Fibroblast of skin of back (primary cell): Measurements from ENCODE around the gene PIGC. TPM values are rescaled to one million over a fixed set of nuclear protein-coding genes. Genes with fewer than 3 reads are reported as not detected.

Source experiments
- DNase-seq: peaks from one replicate; pipeline ENCODE4 v3.0.0-alpha.2; 2013
- polyA plus RNA-seq, 2 experiments: library from polyadenylated mRNA; unstranded; fragments of 120-200 nt; gene quantifications; one replicate each; pipeline ENCODE4 v1.2.1, GENCODE V29; 2013; ENCODE audit not compliant: insufficient read length in 2 of 2

The PIGC gene
- polyA plus RNA-seq (2013, experiment 1 of 2; ENCODE audit: insufficient read length): 21.2 TPM
- 17.4 TPM for polyA plus RNA-seq (2013, experiment 2 of 2; ENCODE audit: insufficient read length)

- peak; percentile 85 for DNase-seq
Measured at GRCh38 chr1:172443666-172444453, at the start of gene PIGC. TSS of gene PIGC (minus strand) at chr1:172444069. CDS start at chr1:172442622, 1,447 bp downstream.

DNA sequence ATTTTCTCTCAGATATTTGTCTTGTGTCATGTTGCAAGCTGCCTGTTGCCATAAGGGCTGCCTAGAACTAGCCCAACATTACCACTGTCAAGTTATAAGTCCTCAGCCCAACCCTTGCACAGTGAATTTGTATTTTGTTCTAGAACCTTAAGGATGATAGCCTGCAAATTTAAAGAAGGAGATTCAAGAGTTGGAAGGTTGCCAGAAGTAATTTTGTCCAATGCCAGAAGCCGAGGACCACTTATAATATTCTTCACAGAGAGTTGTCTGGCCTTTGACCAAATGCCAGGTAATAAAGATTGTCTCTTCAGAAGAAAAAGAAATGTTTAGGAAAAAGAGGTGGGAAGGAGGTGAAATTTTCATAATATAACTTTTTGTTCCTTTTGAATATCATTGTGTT, 48.6 kb upstream of the PIGC start:
- DNase-seq: no peak

DNA sequence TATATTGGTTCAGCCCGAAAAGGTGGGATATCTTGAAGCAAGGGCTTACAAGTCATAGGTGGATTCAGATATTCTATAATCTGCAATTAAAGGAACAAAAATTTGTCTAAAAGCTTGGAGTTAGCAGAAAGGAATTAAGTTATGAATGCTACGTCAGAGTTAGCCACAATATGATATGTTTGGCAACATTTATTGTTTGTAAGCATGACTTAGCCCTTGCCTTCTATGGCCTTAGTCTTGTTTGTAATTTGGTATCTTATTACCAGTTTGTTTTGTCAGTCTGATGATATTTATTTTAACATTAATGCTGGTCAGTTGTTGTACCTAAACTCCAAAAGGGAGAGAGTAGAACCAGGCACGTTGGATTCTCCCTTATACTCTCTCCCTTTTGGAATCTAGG, 46.0 kb upstream of the PIGC start:
- no peak for DNase-seq

DNA sequence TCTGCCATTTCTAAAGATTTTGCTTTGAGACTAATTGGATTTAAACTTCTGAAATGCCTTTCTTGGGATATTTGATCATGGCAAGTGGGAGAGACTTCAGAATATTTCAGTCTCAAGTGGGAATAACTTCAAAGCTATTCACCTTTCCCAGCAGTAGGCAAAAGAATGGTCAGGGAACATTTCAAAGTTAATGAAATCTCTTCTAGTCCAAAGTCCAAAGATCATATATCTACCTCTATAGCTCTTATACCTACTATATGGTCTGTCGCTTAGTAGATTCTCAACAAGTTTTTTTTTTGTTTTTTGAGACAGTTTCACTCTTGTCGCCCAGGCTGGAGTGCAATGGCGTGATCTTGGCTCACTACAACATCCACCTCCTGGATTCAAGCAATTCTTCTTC, 44.5 kb upstream of the PIGC start:
- no peak for DNase-seq

DNA sequence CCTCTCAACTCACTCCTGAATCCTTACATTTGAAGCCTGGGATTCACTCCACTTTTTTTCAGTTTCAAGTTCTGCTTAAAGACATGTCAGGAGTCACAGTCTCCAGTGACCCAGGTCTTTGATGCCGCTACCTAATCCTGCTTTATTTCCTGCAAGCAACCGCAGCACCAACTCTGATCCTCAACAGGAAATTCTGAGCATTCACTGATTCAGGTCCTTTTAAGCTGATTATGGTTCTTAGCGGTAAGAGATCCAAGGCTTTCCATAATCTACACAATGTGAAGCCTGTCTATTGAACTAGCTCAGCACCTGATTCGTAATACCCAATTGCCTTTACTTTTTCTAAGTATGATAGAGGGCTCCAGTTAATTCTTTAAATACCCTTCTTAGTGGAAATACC, 43.7 kb upstream of the PIGC start:
- no peak for DNase-seq

GRCh38 chr1:172486805-172487454, 43.1 kb upstream of the PIGC start:
- no peak for DNase-seq

DNA sequence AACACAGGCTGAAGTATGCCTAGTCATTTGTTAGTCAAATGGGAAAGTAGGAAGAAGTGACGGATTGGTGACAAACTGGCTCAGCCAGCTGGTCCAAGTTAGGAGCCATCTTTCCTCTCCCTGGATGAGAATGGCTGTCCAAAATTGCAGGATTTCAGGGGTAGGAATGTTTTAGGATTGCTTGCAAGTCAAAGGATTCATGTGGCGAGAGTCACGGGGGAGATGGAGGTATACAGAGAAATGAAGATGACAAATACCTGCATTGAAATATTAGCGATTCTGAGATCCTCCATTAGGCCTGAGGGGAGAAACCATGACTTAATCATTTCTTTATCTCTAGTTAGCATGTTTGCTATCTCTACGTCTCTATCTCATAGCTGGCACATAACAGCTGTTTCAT, 41.8 kb upstream of the PIGC start:
- DNase-seq: no peak

DNA sequence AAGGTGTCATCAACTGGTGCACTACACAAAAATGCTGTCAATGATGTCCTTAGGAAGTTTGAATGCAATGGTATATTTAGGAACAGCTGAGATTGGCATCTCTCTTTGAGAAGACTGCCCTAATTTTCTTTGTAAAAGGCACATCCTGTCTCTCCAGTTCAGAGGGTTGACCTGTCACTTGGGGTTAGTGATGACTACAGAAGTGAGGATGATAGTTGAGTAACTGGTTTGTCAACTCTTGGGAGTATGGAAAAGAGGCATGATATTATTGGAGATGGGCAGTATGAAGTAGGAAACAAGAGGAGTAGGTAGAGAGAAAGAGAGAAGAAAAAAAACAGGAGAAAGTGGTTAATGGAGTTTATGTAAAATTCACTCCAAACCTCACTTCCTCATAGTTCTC, 40.4 kb upstream of the PIGC start:
- no peak for DNase-seq

DNA sequence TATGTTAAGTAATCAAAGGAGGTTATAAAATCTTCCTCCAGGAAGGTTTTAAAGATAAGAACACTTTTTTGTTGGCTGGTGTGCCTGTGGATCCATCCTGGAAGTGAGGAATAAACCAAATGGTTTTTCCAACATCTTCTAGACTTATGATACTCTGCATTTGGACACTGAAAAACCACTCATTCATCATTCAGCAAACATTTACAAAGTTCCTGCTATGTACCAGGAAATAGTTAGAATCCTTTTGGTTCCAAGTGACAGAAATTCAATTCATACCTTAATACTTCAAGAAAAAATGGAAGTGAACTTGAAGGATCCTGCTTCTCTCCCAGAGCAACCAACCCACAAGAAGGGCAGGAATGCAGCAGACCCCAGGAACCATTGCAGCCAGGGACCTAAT, 39.6 kb upstream of the PIGC start:
- DNase-seq: no peak

GRCh38 chr1:172482044-172482443, 38.2 kb upstream of the PIGC start:
- no peak for DNase-seq

DNA sequence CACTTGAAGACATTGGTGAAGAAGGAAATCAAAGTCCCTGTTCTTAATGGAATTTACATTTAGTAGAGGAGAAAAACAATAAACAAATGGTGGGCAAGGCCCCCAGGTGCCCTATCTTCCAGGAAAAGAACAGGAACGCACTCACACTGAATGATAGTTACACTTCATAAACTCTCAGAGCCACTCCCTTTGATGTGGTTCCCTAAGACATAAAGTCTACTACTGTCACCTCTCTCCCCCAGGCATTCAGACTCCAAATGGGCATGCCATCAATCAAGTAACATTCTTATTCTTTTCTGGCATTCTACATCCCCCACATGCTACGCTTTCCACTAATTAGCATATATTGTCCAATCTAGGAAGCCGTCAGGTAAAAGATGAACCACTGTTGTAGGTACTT, 36.6 kb upstream of the PIGC start:
- no peak for DNase-seq

GRCh38 chr1:172478485-172478884, 34.6 kb upstream of the PIGC start:
- no peak for DNase-seq

GRCh38 chr1:172477741-172478140, 33.9 kb upstream of the PIGC start:
- no peak for DNase-seq

DNA sequence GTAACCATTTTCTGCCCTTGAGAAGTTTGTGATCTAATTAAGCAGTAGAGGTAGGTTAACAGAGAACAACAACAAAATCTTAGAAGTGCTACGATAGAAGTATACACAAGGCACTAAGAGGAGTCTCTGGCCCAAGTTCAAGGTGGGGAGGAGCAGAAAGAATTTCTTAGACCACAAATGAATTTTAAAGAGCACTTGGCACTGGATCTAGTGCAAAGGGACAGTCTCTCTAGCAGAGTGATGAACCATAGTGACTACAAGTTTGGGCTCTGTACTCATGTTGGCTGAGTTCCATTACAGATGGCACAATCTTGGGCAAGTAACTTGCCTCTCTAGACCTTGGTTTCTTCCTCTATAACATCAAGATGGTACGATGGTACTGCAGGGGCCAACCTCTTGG, 33.3 kb upstream of the PIGC start:
- no peak for DNase-seq

GRCh38 chr1:172476218-172476811, 32.4 kb upstream of the PIGC start:
- DNase-seq: no peak

DNA sequence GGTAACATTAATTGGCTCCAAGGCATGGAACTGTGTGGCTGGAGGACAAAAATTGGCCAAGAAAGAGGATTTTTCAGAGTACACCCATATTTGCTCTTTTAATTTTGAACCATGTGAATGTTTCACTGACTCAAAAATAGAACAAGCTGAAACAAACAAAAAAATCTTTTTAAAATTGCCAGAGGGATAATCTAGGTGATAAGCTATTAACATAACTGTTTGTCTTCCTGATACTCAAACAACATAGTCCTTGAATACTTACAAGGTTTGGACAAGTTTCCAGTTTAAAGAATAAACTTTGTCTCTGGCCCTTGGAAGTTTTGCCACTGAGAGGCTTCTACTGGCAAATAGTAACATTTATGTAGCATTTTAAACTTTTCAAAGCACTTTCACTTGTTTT, 30.0 kb upstream of the PIGC start:
- DNase-seq: no peak

- DNase-seq: no peak
Measured at GRCh38 chr1:172473302-172473701, 29.4 kb upstream of the PIGC start.

- no peak for DNase-seq
Measured at GRCh38 chr1:172472495-172472894, 28.6 kb upstream of the PIGC start.

- no peak for DNase-seq
Measured at GRCh38 chr1:172471666-172472065, 27.8 kb upstream of the PIGC start.

GRCh38 chr1:172470149-172470548, 26.3 kb upstream of the PIGC start:
- no peak for DNase-seq

DNA sequence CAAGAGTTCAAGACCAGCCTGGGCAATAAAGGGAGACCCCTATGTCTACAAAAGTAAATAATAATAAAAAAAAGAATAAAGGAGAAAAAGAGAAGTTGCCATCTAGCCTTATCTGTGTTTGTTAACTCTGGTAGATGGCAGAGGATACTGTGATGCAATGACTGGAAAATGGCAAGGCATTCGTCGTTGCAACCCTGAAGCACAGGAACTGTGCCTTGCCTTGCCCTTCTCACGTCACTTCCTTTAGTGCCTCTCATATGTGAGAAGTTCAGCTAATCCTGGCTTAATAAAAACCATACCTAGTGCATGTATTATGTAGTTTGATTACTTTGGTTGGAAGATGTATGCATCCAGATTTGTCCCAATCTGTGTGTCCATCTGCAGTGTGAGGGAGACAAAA, 25.8 kb upstream of the PIGC start:
- DNase-seq: no peak

- no peak for DNase-seq
Measured at GRCh38 chr1:172468296-172468695, 24.4 kb upstream of the PIGC start.

GRCh38 chr1:172467446-172467845, 23.6 kb upstream of the PIGC start:
- no peak for DNase-seq
